Measurements from ENCODE around the gene LRRC8D. TPM values are rescaled to one million over a fixed set of nuclear protein-coding genes. Genes with fewer than 3 reads are reported as not detected.

LRRC8D gene
- total RNA-seq, 1 donor from 2014 or later = 36.0 TPM

GRCh38 chr1:89908273-89908671 is 87.4 kb downstream of the LRRC8D start:
- CTCF ChIA-PET = no interaction called here

DNA sequence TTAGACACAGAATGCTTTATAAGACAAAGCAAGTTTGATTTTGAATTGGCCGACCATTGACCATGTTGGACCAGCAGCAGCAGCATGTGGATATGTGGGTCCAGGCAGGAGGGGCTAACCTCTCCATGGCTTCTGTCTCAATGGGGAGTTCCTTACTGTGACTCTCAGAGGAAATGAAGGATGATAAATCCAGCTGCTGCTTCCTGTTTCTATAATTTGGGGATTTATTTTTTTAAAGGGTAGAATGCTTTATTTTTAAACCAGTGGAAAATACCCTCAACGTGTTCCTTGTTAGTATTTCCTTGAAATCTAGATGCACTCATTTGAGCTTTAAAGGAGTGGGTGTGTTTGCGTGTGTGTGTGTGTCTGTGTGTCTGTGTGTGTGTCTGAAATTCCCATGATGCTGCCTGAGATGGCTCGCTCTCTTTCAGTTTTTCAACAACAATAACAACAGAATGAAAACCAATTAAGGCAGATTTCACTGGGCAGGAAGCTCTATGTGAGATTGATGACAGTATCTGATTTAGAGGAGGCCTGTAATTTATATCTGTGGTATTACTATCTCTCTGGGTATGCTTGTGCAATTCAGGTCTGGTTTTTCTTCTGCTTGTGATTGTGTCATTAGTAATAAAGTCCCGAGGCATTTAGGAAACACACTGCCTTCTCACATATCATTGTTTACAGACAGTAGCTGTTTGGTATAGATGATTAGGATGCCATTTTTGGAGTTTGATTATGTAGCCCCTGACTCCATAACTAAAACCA is 88.0 kb downstream of the LRRC8D start:
- CTCF ChIA-PET = no interaction called here
- DNase-seq (no peak), ATAC-seq (ENCODE audit: low read depth) (no peak)
- peaks cover 51% of the 10 kb centered on the region for H3K4me1 Mint-ChIP-seq
- POLR2A ChIA-PET = no interaction called here
- H3K9me3 Mint-ChIP-seq = no peaks in the 10 kb centered on the region
- no peaks in the 10 kb centered on the region for H3K27me3 Mint-ChIP-seq
- intact Hi-C loops (cut with micrococcal nuclease) = loop anchor here (5.0 kb wide), 1 partner anchor 52 kb away; no protein-coding TSS in a partner anchor
- no peak overlapping the region for H3K4me3 Mint-ChIP-seq
- H3K27ac Mint-ChIP-seq = peak overlapping the region; percentile 33
- H3K36me3 Mint-ChIP-seq (ENCODE audit: low read depth) = peaks cover 31% of the 10 kb centered on the region
- TF ChIP-seq, protein P1, sequence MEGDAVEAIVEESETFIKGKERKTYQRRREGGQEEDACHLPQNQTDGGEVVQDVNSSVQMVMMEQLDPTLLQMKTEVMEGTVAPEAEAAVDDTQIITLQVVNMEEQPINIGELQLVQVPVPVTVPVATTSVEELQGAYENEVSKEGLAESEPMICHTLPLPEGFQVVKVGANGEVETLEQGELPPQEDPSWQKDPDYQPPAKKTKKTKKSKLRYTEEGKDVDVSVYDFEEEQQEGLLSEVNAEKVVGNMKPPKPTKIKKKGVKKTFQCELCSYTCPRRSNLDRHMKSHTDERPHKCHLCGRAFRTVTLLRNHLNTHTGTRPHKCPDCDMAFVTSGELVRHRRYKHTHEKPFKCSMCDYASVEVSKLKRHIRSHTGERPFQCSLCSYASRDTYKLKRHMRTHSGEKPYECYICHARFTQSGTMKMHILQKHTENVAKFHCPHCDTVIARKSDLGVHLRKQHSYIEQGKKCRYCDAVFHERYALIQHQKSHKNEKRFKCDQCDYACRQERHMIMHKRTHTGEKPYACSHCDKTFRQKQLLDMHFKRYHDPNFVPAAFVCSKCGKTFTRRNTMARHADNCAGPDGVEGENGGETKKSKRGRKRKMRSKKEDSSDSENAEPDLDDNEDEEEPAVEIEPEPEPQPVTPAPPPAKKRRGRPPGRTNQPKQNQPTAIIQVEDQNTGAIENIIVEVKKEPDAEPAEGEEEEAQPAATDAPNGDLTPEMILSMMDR (IDR thresholded peaks at IDR 0.05) = no peak

More at GRCh38 chr1:89908273-89908671, 87.4 kb downstream of the LRRC8D start:
- intact Hi-C loops (cut with micrococcal nuclease) = loop anchor here (5.0 kb wide), 1 partner anchor 51 kb away; no protein-coding TSS in a partner anchor
- Mint-ChIP-seq H3K36me3 (ENCODE audit: low read depth) (peaks cover 29% of the 10 kb centered on the region), H3K4me3 (no peak overlapping the region), H3K27me3 (no peaks in the 10 kb centered on the region), H3K9me3 (no peaks in the 10 kb centered on the region), H3K27ac (no peak overlapping the region), H3K4me1 (peaks cover 55% of the 10 kb centered on the region)
- no peak for DNase-seq
- POLR2A ChIA-PET = no interaction called here
- no peak for ATAC-seq (ENCODE audit: low read depth)
- TF ChIP-seq, protein P1 (IDR thresholded peaks at IDR 0.05) = no peak

DNA sequence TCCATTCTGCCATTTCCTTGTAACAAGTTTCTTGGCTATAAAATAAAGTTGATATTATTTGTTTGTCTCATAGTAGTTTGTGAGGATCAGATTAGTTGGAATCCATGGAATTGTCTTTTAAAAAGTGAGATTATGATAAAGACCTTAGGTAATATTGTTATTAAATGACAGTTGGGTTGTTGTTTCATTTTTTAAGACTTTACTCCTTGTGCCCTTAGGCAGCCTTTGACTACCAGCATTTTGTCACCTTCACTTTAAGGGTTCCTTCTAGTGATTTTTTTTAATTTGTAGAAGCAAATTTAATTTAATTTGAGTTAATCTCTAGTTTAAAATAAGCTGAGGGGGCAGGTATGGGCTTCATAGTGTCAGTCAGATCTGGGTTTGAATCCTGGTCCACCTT is 89.4 kb downstream of the LRRC8D start:
- no peak for DNase-seq
- H3K4me1 Mint-ChIP-seq = peaks cover 42% of the 10 kb centered on the region
- ATAC-seq (ENCODE audit: low read depth) = no peak
- POLR2A ChIA-PET = no interaction called here
- H3K27me3 Mint-ChIP-seq = no peaks in the 10 kb centered on the region
- no peak overlapping the region for H3K27ac Mint-ChIP-seq
- CTCF ChIA-PET = no interaction called here
- no peak overlapping the region for H3K4me3 Mint-ChIP-seq
- H3K36me3 Mint-ChIP-seq (ENCODE audit: low read depth) = peaks cover 29% of the 10 kb centered on the region
- TF ChIP-seq, protein P1 (IDR thresholded peaks at IDR 0.05) = no peak
- intact Hi-C loops (cut with micrococcal nuclease) = no loop called here
- H3K9me3 Mint-ChIP-seq = no peaks in the 10 kb centered on the region

GRCh38 chr1:89910780-89911179 is 89.9 kb downstream of the LRRC8D start:
- H3K27me3 Mint-ChIP-seq = no peaks in the 10 kb centered on the region
- H3K36me3 Mint-ChIP-seq (ENCODE audit: low read depth) = peaks cover 30% of the 10 kb centered on the region
- no peak overlapping the region for H3K4me3 Mint-ChIP-seq
- H3K27ac Mint-ChIP-seq = no peak overlapping the region
- ChIA-PET CTCF (no interaction called here), POLR2A (no interaction called here)
- H3K4me1 Mint-ChIP-seq = peaks cover 42% of the 10 kb centered on the region
- TF ChIP-seq, protein P1 (IDR thresholded peaks at IDR 0.05) = no peak
- intact Hi-C loops (cut with micrococcal nuclease) = no loop called here
- no peaks in the 10 kb centered on the region for H3K9me3 Mint-ChIP-seq
- ATAC-seq (ENCODE audit: low read depth) (no peak), DNase-seq (no peak)

GRCh38 chr1:89911191-89911991 is 90.6 kb downstream of the LRRC8D start:
- Mint-ChIP-seq H3K9me3 (no peaks in the 10 kb centered on the region), H3K27me3 (no peaks in the 10 kb centered on the region), H3K27ac (no peak overlapping the region), H3K4me1 (peaks cover 39% of the 10 kb centered on the region), H3K36me3 (ENCODE audit: low read depth) (peaks cover 33% of the 10 kb centered on the region), H3K4me3 (no peak overlapping the region)
- CTCF ChIA-PET = no interaction called here
- DNase-seq (no peak), ATAC-seq (ENCODE audit: low read depth) (no peak)
- POLR2A ChIA-PET = no interaction called here
- intact Hi-C loops (cut with micrococcal nuclease) = no loop called here
- TF ChIP-seq, protein P1 (IDR thresholded peaks at IDR 0.05) = no peak

Data from activated B cell treated with CpG ODN at 0.5 μM for 24 hours (primary cell).